NCI-H1930 (cell line): ENCODE measurements around the gene LENEP.

Experiments used
- DNase-seq, 2 experiments: peaks; one replicate each; lab custom pipeline; 2025; lab: John Stamatoyannopoulos, UW

Gene LENEP

DNA sequence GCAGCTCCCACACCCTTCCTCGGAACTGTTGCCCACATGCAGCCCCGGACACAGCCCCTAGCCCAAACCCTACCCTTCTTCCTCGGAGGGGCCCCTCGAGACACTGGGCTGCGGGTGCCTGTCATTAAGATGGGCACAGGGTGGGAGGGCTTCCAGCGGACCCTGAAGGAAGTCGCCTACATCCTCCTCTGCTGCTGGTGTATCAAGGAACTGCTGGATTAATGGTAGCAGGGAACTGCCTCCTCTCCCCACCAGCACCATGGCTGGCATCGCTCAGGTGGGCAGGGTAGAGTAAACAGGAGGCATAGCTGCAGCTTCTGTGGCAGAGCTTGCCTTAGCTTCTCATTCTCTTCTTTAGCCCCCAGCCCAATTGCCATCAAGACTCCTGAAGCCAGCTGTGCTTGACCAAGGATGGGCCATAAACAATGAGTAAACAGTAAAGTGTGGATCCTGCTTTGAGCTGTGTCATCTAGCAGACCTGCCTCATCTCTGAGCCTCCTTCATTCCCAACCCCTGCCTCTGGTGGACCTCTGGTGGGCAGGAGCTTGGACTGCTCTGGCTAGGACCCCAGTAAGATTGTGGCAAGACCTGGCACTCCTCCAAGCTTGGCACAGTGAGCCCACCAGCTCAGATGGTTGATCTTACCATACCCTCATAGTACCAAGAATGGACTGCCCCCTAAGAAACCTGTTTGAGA lies at the start of gene LENEP:
Gene LENEP (plus strand): TSS at position 15 of the 697 bp plus-strand sequence. CDS start 22 bp downstream, at position 37.
- no peak for DNase-seq

GRCh38 chr1:154943649-154944400 lies 49.6 kb upstream of the LENEP start:
- DNase-seq: peak in 1 of 2 experiments; percentile 34

DNA sequence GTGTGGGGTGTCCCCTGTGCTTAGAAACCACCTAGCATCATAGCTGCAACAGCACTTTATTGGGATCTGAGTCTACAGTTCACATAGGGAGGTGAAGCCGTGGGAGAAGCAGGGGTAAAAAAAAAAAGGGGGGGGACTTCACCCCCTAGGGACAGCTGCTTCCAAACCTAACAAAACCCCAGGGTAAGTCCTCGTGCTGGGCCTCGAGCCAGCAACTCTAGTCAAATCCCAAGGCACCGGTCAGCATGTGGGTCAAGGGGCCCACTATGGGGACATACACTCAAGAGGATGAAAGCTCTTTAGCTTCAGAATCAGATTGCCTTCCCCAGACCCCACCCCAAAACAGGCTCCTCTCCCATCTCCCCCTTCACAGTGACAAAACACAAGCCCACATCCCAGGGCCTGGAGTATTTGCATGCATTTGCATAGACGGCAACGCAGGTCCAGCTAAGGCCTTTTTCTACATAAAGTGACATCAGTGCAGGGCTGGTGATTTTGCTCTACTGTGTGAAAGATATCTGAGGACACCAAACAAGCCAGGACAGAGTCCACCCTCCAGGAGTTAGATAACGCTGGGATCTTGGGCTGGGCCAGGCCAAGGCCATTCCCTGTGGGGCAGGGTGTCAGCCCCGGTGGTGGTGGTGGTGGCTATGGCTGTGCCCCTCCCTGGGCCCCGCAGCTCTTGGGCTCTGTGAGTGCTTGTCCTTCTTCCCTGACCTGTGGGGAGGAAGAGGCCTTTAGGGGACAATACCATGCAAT lies 48.8 kb upstream of the LENEP start:
- DNase-seq: no peak

DNA sequence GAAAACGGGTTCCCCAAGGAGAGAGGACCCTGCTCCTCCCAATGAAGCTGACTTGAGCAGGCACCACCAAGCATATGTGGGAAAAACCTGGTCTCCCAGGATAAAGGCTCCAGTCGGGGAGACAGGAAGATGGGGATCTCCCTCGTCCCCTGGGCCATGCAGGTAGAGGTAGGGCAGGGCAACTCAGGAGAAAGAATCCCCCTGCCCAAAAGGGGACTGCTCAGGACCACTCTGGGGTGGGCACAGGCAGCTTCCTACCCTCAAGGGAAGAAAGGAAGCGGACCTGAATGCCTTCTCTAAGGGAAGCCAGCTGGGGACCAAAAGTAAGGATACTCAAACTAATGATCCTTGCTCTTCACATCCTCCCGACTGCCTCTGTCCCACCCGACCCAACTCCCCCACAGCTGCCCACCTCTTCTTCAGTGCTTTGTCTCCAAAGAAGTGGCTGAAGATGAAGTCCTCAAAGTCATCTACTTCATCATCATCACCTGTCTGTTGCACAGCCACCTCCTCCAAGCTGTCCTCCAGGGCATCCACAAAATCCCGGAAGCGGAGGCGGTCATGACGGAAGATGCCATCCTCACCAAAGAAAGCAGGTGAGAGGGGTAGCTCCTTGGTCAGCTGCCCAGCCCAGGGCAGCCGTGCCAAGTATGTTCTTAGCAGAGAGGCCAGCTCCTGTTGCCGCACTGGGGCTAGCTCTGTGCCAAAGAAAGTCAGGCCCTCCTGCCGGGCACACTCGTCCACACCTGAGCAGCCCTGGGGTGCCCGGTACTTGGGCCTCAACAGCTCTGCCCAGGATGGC lies 48.0 kb upstream of the LENEP start:
- no peak for DNase-seq

DNA sequence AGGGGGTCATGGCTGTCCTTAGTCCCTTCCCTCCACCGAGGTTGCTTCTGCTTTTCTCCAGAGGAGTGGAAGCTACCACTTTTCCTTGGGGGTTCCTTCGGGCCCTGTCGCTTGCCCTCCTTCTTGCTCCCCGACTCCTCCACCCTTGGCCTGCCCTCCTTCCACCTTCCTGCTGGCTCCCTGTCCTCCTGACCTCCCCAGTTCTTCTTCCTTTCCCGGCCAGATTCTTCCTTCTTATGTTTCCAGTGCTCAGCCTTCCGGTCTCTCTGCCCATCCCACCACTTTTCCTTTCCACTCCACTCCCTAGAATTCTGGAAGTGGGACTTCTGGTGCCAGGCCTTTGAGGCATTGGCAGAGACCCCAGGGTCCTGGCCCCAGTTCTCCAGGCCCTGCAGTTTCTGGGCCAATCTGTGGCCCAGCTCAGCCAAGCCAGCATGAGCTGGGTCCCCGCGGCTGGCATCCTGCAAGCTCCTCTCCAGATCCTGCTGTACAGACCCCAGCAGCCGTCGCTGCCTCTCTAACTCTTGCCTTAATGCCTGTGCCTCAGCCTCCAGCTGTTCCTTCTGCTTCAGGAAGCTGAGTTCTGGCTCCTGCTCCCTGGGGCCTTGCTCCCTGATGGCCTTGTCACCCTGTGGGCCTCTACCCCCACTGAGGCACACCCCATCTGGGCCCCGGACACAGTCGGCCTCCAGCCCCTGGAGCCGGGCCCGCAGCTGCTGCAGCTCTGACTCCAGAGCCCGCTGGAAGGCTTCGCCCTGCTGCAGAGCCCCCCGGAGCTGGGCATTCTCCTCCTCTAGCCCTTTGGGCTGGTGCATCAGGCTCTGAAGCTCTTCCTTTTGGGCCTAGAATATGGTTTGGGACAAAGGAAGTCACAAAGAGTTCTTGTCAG lies 47.2 kb upstream of the LENEP start:
- DNase-seq: no peak

- no peak for DNase-seq
Observed at GRCh38 chr1:154948079-154948478, 45.3 kb upstream of the LENEP start.

GRCh38 chr1:154951901-154952657 lies 41.3 kb upstream of the LENEP start:
- no peak for DNase-seq

GRCh38 chr1:154952664-154953063 lies 40.7 kb upstream of the LENEP start:
- DNase-seq: no peak

DNA sequence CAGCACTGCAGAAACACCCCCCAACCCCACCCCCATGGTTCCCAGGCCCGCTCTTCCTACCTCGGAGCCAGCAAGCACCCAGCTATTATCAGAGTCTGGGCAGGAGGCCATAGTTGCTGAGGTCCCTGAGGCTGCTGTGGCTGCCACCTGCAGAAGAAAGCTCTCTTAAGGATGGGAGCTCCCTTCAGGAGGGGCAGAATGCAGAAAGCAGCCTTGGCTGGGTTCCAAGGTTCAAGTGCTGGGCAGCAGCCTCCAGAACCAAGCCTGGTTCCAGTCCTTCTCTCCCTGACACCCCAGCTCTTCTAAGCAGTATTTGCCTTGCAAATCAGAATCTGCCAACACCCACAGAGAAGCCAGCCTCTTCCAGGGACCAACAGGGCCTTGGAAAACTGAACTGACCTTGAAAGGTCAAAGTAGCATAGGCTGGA lies 39.8 kb upstream of the LENEP start:
- no peak for DNase-seq

- DNase-seq: no peak
Observed at GRCh38 chr1:154954541-154954940, 38.8 kb upstream of the LENEP start.

- DNase-seq: no peak
Observed at GRCh38 chr1:154955039-154955717, 38.2 kb upstream of the LENEP start.

DNA sequence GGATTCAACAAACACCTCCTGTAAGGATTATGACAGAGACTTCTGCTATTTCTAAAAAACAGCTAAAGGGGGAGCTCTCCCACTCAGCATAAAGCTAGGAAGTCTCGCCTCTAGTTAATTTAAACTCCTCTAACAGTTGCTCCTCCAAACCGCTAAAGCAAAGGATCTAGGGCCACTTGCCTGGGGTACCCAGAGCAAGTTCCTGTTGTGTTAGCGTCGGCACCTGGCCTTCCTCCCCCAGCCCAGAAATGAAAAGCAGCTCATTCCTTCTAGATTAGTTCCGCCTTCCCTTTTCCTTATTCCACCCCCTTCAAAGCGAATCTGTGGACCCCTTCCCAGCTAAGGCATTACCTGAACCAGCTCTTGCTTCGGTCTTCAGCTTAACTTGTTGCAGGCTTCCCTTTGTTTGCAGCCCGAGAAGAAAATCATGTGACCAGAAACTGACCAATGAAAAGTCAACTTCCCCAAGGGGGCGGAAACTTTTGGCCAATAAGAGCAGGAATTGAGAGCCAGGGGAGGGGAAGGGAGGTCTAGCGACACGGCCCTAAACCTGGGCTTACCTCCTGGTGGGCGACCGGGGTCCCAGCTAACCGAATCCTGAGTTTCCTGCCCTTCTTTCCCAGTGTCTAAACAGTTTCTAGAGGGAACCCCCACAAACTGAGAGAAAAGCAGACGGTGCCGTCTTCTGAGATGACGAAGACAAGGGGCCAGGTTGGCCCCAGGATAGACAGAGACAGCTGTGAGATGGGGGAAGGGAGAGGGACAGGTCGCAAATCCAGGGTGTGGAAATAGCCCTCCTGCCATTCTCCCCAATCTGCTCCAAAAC lies 37.5 kb upstream of the LENEP start, which contains the start of gene PBXIP1:
Gene PBXIP1 (minus strand): TSS at position 382 of the 826 bp plus-strand sequence. CDS start 2,378 bp downstream, outside the sequence.
- DNase-seq: peak; percentile 74 to 83

GRCh38 chr1:154956544-154956941 lies 36.8 kb upstream of the LENEP start:
- no peak for DNase-seq

DNA sequence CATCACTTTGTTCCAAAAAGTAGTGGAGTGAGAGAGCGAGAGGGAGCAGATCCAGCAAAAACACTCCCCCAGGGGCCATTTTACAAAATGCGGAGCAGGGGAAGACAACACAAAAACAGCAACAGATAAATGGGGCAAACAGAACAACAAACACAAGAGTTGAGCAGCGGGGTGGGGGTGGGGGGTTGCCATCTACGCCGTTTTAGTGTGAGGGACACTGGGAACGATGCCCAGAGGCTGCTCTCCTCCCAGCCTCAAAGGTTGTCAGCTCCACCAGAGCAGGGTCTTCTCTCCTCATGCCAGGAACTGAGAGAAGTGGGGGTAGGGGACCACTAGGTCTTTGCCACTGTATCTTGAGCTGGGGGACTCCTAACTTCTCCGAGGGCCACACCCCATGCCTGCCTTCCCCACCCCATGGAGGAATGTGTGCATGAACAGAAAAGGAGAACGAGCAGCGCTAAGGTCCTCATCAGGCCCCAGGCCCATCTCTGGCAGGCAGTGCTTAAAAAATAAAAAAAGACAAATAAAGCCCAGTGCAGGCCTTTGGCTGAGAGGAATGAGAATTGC lies 36.2 kb upstream of the LENEP start:
- no peak for DNase-seq

- DNase-seq: no peak
Observed at GRCh38 chr1:154958036-154958435, 35.4 kb upstream of the LENEP start.

DNA sequence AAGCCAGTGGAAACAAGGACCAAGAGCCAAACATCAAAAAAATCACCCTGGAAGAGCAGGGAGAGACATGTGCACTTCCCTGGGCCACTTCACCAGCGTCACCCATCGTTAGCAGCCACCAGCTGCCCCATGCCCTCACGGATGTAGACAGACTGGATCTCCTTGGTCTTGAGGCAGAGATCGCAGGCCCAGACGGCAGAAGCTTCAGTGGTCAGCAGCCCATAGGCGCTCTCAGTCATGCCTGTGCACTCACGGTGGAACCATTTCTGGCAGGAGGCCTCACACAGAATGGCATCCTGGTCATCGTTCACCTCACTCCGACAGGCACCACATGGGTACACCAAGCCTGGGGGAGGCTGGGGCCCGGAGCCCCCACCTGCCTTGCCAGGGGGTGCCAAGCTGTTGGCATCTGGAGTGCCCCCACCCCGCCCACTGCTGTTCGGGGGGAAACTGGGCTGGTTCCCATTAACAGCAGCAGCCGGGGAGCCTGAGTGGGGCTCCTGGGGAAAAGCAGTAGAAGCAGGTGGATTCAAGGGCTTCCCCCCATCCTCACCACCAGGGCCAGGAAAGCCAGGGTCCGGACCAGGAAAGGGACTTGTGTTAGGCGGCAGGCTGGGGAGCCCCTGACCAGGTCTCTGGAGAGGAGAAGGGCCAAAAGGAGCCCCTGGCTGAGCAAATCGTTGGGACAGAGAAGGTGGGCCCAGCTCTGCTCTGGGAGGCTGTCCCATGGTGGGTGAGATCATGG lies 34.5 kb upstream of the LENEP start:
- no peak for DNase-seq

DNA sequence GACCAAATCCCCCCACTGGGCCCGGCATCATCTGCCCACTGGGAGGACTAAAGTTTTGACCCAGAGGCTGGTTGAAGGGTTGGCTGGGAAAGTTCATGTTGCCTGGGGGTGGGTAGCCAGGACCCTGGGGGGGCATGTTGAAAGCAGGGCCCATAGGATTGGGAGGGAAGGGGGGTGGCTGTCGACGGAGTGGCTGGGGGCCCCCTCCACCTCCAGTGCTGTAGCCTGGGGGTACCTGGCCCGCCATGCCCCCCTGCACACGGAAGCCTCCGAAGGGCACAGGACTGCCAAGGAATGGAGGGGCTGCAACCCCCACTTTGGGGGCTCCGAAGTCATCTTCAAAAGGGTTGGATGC lies 34.0 kb upstream of the LENEP start:
- DNase-seq: no peak
